ENCODE measurements around the gene COASY.
A peak's percentile ranks its signal among the peaks of the same experiment; 100 is the strongest.
"Not testable (repeated sequence)": the region's sequence is repeated elsewhere in the genome, so short reads cannot be mapped to it uniquely, and the experiment has no call there.

The COASY gene

DNA sequence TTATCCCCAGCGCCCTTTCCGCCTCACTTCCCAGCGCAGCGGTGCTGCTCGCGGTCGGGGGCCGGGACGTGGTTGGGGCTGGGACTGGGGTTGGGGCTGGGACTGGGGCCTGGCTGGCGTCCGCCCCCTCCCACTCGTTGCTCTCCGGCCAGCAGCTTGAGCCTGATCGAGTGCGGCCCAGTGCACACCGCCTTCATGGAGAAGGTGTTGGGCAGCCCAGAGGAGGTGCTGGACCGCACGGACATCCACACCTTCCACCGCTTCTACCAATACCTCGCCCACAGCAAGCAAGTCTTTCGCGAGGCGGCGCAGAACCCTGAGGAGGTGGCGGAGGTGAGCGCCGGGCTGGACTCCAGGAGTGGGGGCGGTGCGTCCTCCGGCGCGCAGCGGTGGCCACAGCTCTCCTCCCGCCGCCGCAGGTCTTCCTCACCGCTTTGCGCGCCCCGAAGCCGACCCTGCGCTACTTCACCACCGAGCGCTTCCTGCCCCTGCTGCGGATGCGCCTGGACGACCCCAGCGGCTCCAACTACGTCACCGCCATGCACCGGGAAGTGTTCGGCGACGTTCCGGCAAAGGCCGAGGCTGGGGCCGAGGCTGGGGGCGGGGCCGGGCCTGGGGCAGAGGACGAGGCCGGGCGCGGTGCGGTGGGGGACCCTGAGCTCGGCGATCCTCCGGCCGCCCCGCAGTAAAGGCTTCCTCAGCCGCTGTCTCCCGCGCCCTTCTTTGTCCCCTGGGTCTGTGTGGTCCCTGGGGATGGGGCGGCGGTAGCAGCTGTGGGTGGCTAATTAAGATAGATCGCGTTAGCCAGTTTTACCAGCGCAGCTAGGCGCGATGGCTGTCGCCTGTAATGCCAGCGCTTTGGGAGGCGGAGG is 7.5 kb upstream of the COASY start:
- DNase-seq = peak; percentile 70

DNA sequence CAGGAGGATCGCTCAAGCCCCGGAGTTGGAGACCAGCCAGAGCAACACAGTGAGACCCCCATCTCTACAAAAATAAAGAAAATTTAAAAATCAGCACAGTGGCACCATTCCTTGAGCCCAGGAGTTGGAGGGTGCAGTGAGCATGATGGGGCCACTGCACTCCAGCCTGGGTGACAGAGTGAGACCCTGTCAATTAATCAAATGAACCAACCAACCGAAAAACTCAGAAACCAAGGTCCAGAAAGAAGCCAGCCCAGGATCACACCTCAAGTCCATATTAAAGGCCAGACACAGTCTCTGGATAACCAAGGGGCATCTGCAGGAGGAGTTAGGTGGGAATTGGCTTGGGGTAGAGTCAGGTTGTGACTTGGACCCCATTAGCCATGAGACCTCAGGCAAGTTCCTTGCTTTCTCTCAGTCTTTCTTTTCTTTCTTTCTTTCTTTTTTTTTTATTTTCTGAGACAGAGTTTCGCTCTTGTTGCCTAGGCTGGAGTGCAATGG is 6.8 kb upstream of the COASY start:
- DNase-seq = no peak

GRCh38 chr17:42555961-42556617 is 5.9 kb upstream of the COASY start:
- not testable (repeated sequence) for DNase-seq

- no peak for DNase-seq
Observed at GRCh38 chr17:42559075-42559474, 2.9 kb upstream of the COASY start.

GRCh38 chr17:42560246-42560645 is 1.7 kb upstream of the COASY start:
- DNase-seq = no peak

DNA sequence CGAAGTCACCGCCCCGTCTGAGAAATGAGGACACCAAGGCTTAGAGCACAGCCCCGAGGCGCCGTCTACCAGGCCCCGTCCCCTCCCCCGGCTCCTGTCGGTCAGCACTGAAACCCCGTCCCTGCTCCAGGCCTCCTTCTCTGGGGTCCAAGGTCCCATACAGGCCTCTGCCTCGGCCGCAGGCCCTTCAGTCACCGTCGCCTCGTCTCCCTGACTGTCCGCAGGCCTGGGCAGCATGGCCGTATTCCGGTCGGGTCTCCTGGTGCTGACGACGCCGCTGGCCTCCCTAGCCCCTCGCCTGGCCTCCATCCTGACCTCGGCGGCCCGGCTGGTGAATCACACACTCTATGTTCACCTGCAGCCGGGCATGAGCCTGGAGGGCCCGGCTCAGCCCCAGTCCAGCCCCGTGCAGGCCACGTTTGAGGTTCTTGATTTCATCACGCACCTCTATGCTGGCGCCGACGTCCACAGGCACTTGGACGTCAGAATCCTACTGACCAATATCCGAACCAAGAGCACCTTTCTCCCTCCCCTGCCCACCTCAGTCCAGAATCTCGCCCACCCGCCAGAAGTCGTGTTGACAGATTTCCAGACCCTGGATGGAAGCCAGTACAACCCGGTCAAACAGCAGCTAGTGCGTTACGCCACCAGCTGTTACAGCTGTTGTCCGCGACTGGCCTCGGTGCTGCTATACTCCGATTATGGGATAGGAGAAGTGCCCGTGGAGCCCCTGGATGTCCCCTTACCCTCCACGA is 617 bp downstream of the COASY start:
- no peak for DNase-seq

GRCh38 chr17:42563143-42563509 is 1.2 kb downstream of the COASY start:
- no peak for DNase-seq

DNA sequence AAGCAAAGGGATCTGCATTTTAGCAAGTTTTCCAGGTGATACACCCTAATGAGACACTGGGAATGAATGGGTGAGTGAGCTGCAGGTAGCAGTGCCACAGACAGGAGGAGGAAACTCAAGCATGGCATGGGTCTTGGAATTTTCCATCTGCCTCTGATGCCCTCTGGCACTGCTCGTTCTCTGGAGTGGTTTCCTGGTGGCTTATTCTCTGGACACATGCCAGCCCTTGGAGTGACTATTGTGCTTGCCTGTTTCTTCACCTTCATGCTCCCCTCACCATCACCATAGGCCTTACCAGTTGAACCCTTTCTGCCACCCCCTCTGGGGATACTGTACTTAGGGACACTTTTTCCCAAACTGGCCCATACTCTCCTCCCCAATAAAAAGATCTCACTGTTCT is 1.6 kb downstream of the COASY start:
- DNase-seq = no peak

- no peak for DNase-seq
Observed at GRCh38 chr17:42563950-42564349, 2.0 kb downstream of the COASY start.

- DNase-seq = no peak
Observed at GRCh38 chr17:42564815-42565522, 3.0 kb downstream of the COASY start.

- no peak for DNase-seq
Observed at GRCh38 chr17:42565523-42566214, 3.7 kb downstream of the COASY start.

DNA sequence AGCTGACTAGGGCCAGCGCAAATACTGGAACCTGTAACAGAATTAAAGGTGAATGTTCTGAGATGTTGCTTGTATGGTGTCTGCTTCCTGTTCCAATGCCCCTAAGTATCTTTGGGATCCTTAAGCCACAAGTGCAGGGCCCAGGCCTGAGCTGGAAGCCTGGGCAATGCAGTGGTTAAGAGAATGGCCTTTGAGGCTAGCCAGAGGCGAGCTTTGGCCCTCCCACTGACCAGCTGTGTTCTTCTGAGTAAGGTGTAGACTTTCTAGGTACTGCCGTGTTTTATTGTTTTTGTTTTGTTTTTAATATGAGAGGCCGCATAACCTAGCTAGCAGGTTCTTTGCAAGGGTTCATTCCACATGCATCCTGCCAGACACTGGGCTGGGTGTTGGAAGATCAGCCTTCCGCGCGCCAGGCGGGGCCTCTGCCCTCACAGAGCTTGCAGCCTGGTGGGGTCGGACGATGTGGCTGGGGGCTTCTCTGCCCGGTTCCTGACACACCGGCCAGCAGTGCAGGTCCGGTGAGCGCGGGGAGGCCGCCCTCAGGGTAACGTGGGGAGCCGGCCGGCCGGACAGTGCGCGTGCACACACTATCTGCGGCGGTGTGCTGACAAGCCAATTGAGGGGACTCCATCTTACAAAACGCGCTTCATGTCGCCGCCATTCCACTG is 4.4 kb downstream of the COASY start:
- no peak for DNase-seq

GRCh38 chr17:42566883-42567573 is 5.1 kb downstream of the COASY start, which contains the start of gene MLX:
Gene MLX, plus strand, starts transcription at chr17:42567100. Its CDS starts 25 bp downstream, at chr17:42567125.
- DNase-seq = peak; percentile 81

DNA sequence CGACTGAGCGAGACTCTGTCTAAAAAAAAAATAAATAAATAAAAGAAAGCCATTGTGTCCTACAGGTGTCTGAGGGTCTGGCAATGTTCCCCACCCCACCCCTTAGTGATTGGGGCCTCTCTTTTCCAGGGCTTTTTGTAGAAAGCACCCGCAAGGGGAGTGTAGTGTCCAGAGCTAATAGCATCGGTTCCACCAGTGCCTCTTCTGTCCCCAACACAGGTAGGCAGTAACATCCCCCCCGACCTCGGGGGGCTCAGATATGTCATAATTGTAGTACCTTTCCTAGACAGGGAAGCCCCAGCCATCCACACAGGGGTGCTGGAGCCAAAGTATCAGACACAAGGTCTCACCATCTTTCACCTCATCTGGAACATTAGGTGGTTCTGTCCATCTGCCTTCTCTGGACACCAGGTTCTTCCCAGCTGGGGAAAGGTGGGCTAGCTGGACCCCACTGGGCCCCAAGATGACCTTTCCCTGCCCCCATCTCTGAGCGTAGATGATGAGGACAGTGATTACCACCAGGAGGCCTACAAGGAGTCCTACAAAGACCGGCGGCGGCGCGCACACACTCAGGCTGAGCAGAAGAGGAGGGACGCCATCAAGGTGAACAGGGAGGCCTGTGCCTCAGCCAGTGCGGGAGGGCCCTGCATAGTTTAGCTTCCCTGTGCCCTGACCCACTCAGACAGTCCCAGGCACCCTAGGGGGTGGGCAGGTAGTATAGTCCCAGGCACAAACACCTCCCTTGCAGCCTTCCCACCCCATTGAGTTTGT is 6.6 kb downstream of the COASY start:
- DNase-seq = no peak

- DNase-seq = no peak
Observed at GRCh38 chr17:42571435-42572225, 9.7 kb downstream of the COASY start.

- no peak for DNase-seq
Observed at GRCh38 chr17:42573095-42573494, 11.1 kb downstream of the COASY start.

DNA sequence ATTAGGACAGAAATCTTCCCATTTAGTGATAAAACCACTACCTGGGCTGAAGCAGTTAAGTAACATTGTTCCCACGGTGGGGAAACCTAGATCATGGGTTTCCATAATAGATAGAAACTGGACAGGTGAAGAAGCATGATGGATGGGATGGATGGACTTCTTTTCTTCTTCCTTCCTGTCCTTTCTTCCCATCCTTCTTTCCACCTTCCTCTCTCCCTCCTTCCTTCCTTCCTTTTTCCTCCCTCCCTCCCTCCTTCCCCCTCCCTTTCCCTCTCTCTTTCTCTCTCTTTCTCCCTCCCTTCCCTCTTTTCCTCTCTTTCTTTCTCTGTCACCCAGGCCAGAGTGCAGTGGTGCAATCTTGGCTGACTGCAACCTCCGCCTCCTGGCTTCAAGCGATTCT is 12.5 kb downstream of the COASY start:
- no peak for DNase-seq

DNA sequence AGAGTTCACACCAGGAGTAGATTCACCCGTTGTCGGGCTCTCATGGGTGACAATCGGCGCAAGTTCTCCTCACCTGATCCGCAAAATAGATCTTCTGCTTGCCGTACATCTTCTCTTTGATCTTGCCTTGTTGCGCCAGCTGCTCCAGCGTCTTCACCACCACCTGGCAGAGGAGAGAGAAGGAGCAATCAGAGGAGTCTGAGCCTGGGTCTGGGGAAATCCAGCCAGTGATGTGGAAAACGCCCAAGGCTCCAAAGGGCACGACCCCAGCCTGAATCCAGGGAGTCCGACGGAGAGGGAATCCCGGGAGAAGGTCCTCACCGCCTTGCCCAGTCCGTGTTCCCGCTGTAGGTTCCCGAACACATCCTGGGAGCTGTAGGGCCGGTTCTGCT is 15.2 kb downstream of the COASY start:
- no peak for DNase-seq

Measured in kidney glomerular epithelial cell (primary cell).